ENCODE measurements around the gene ABHD8.
"Not testable (repeated sequence)": the region's sequence is repeated elsewhere in the genome, so short reads cannot be mapped to it uniquely, and the experiment has no call there.

Gene ABHD8

GRCh38 chr19:17296976-17297375 is 6.2 kb downstream of the ABHD8 start:
- DNase-seq (ENCODE audit: low read depth): no peak

- DNase-seq (ENCODE audit: low read depth): no peak
Measured at GRCh38 chr19:17296273-17296672, 7.0 kb downstream of the ABHD8 start.

- DNase-seq (ENCODE audit: low read depth): not testable (repeated sequence)
Measured at GRCh38 chr19:17295551-17295950, 7.7 kb downstream of the ABHD8 start.

GRCh38 chr19:17294051-17294891 is 9.0 kb downstream of the ABHD8 start:
- no peak for DNase-seq (ENCODE audit: low read depth)

GRCh38 chr19:17293605-17294004 is 9.6 kb downstream of the ABHD8 start:
- DNase-seq (ENCODE audit: low read depth): no peak

GRCh38 chr19:17292301-17293074 is 10.7 kb downstream of the ABHD8 start:
- peak; percentile 59 for DNase-seq (ENCODE audit: low read depth)

- DNase-seq (ENCODE audit: low read depth): no peak
Measured at GRCh38 chr19:17289489-17289888, 13.7 kb downstream of the ABHD8 start.

GRCh38 chr19:17286752-17287151 is 16.5 kb downstream of the ABHD8 start:
- DNase-seq (ENCODE audit: low read depth): no peak

- DNase-seq (ENCODE audit: low read depth): no peak
Measured at GRCh38 chr19:17286263-17286662, 17.0 kb downstream of the ABHD8 start.

- no peak for DNase-seq (ENCODE audit: low read depth)
Measured at GRCh38 chr19:17285415-17286135, 17.6 kb downstream of the ABHD8 start.

- DNase-seq (ENCODE audit: low read depth): no peak
Measured at GRCh38 chr19:17283504-17283996, 19.7 kb downstream of the ABHD8 start.

GRCh38 chr19:17282488-17283125 is 20.6 kb downstream of the ABHD8 start:
- DNase-seq (ENCODE audit: low read depth): no peak

GRCh38 chr19:17281391-17282304 is 21.6 kb downstream of the ABHD8 start, which contains the start of gene ANKLE1:
ANKLE1 (plus strand) TSS chr19:17281901; CDS start chr19:17281921, 20 bp downstream.
- DNase-seq (ENCODE audit: low read depth): no peak

- DNase-seq (ENCODE audit: low read depth): no peak
Measured at GRCh38 chr19:17279436-17279835, 23.8 kb downstream of the ABHD8 start.

GRCh38 chr19:17275441-17276175 is 27.6 kb downstream of the ABHD8 start:
- DNase-seq (ENCODE audit: low read depth): no peak

- DNase-seq (ENCODE audit: low read depth): not testable (repeated sequence)
Measured at GRCh38 chr19:17274892-17275291, 28.3 kb downstream of the ABHD8 start.

- no peak for DNase-seq (ENCODE audit: low read depth)
Measured at GRCh38 chr19:17268754-17269153, 34.5 kb downstream of the ABHD8 start.

GRCh38 chr19:17266975-17267788 is 36.0 kb downstream of the ABHD8 start, which contains the start of gene BABAM1:
BABAM1 (plus strand) TSS chr19:17267443; CDS start chr19:17268807, 1,364 bp downstream.
- peak; percentile 95 for DNase-seq (ENCODE audit: low read depth)

GRCh38 chr19:17266589-17266974 is 36.6 kb downstream of the ABHD8 start:
- no peak for DNase-seq (ENCODE audit: low read depth)
